KMS-11 (cell line): Measurements from ENCODE around the gene STN1.
A peak's percentile ranks its signal among the peaks of the same experiment; 100 is the strongest.

Experiments used
- H2AFZ ChIP-seq: fragments of 200-600 bp; sonication (generic); 2 replicates; pipeline ENCODE4 v1.6.1; 2016; ENCODE audit warnings: antibody characterized with exemption, mixed run types, low read depth
- H3K27ac ChIP-seq: fragments of 200-600 bp; sonication (generic); 2 replicates; pipeline ENCODE4 v1.6.1; 2016; ENCODE audit warnings: mild to moderate bottlenecking, mixed run types
- H3K27me3 ChIP-seq: fragments of 200-600 bp; sonication (generic); 2 replicates; pipeline ENCODE4 v1.6.1; 2017; ENCODE audit warnings: mild to moderate bottlenecking, low read depth, mixed run types, moderate library complexity; ENCODE audit not compliant: insufficient read depth
- H3K36me3 ChIP-seq: fragments of 200-600 bp; sonication (generic); 2 replicates; pipeline ENCODE4 v1.6.1; 2017; ENCODE audit warnings: mild to moderate bottlenecking, mixed run types; ENCODE audit not compliant: insufficient read depth
- H3K4me1 ChIP-seq: fragments of 200-600 bp; sonication (generic); 2 replicates; pipeline ENCODE4 v1.6.1; 2016; ENCODE audit warnings: mild to moderate bottlenecking, low read depth, mixed run types; ENCODE audit not compliant: poor library complexity, severe bottlenecking
- H3K4me2 ChIP-seq: fragments of 200-600 bp; sonication (generic); 2 replicates; pipeline ENCODE4 v1.7.0; 2016; ENCODE audit warnings: mild to moderate bottlenecking, mixed run types
- H3K4me3 ChIP-seq: fragments of 200-600 bp; sonication (generic); IDR thresholded peaks from 2 replicates; pipeline ENCODE4 v1.6.1; 2017; ENCODE audit warnings: low read depth, low read length, mixed read lengths; ENCODE audit not compliant: insufficient read depth
- H3K79me2 ChIP-seq: fragments of 200-600 bp; sonication (generic); 2 replicates; pipeline ENCODE4 v1.6.1; 2016; ENCODE audit warnings: low read depth, mixed run types; ENCODE audit not compliant: insufficient read depth
- H3K9ac ChIP-seq: fragments of 200-600 bp; sonication (generic); 2 replicates; pipeline ENCODE4 v1.6.1; 2016; ENCODE audit warnings: mild to moderate bottlenecking, mixed run types
- H4K20me1 ChIP-seq: fragments of 200-600 bp; sonication (generic); 2 replicates; pipeline ENCODE4 v1.6.1; 2016; ENCODE audit warnings: mild to moderate bottlenecking, mixed run types; ENCODE audit not compliant: insufficient read depth
- TF ChIP-seq, protein P1 (sequence below): fragments of 200-600 bp; sonication (generic); conservative IDR thresholded peaks from 2 replicates; pipeline ENCODE4 v1.6.1; 2017; ENCODE audit warnings: low read depth, mild to moderate bottlenecking, antibody characterized with exemption, low read length, moderate library complexity, mixed read lengths

STN1 gene

DNA sequence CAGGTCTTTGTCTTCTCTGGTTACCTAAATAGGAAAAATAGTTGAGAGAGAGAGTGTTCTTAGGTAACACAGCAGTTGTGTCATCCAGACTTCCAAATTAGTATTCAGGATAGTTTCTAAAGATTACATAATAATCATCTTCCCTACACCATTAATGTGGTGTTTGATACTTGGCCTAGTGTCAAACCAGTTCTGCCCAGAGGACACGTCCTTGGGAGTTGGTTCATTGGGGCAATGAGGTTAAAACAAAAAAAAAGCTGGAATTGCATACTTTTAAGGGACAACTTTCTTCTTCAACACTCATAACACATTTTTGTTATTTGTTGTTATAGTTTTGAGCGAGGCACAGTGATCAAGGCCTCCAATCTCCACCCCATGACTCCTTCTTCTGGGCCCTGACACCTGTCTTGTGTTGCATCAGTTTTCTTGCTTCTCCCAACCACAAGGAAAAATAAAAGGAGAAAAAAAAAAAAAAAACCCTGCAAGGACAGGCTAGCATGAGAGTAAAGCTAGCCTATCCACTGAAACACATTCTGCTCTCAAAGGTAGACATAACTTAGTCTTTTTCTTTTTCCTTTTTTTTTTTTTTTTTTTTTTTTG is 28.8 kb downstream of the STN1 start:
- Histone ChIP-seq H3K27me3 (no peaks in the 10 kb centered on the region), H3K36me3 (no peaks in the 10 kb centered on the region), H3K27ac (no peak overlapping the region), H3K79me2 (no peaks in the 10 kb centered on the region), H2AFZ (no peak overlapping the region), H4K20me1 (no peaks in the 10 kb centered on the region), H3K4me1 (peaks cover 10% of the 10 kb centered on the region), H3K9ac (no peak overlapping the region), H3K4me3 (no peak overlapping the region), H3K4me2 (no peak overlapping the region)
- TF ChIP-seq, protein P1, sequence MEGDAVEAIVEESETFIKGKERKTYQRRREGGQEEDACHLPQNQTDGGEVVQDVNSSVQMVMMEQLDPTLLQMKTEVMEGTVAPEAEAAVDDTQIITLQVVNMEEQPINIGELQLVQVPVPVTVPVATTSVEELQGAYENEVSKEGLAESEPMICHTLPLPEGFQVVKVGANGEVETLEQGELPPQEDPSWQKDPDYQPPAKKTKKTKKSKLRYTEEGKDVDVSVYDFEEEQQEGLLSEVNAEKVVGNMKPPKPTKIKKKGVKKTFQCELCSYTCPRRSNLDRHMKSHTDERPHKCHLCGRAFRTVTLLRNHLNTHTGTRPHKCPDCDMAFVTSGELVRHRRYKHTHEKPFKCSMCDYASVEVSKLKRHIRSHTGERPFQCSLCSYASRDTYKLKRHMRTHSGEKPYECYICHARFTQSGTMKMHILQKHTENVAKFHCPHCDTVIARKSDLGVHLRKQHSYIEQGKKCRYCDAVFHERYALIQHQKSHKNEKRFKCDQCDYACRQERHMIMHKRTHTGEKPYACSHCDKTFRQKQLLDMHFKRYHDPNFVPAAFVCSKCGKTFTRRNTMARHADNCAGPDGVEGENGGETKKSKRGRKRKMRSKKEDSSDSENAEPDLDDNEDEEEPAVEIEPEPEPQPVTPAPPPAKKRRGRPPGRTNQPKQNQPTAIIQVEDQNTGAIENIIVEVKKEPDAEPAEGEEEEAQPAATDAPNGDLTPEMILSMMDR = no peak

DNA sequence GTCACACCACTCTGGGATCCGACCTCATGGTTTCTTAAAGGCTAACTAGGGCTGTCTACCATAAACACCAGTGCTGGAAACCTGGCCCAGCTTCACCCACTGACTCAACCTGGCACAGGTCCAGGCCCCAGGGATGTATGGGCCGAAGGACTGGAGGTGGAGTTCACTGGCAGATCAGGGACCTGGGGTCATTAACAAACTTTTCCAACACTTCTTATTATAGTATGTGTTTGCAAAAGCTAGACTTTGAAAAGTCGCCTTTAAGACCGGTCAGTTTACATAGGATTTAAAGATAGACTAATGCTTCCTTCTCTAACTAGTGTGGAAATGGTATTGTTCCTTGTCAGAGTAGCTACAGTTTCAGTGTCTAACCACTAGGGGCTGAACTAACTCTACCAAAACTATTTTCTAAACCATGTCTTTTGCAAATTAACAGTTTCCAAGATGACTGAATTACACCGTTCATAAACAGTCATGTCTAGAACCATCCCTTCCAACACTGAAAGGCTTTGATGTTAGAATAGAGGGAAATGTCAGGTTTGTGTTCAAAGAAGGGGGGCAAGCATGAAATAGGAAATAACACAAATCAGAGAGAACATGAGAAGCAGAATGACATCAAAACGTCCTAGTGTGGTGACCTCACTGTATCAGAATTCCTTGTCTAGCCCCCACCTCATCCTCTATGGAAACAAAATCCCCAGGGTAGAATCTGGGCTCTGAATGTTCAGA is 29.7 kb downstream of the STN1 start:
- no peak overlapping the region for H3K4me3 ChIP-seq
- no peak overlapping the region for H3K9ac ChIP-seq
- no peaks in the 10 kb centered on the region for H3K27me3 ChIP-seq
- H3K79me2 ChIP-seq = no peaks in the 10 kb centered on the region
- no peaks in the 10 kb centered on the region for H3K36me3 ChIP-seq
- TF ChIP-seq, protein P1 = peak; percentile 89
- no peak overlapping the region for H3K27ac ChIP-seq
- no peak overlapping the region for H2AFZ ChIP-seq
- H3K4me1 ChIP-seq = peaks cover 4% of the 10 kb centered on the region
- no peaks in the 10 kb centered on the region for H4K20me1 ChIP-seq
- no peak overlapping the region for H3K4me2 ChIP-seq

DNA sequence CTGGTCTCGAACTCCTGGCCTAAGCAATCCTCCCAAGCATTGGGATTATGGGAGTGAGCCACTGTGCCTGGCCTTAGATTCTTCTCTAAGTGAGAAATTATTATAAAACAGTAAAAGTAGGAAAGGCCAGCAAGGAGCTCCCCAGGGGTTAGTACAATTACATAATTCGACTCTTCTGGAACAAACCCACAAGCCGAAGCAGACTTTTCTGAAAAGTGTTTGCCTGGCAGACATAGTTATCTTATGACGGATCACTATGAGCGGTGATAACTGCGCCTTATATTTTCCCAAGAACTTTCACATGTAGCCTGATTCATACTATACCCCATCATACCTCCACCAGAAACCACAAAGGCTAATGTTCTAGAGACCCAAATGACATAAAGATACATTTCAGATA is 32.4 kb downstream of the STN1 start:
- Histone ChIP-seq H3K27ac (no peak overlapping the region), H2AFZ (no peak overlapping the region), H3K4me2 (no peak overlapping the region), H4K20me1 (no peaks in the 10 kb centered on the region), H3K36me3 (no peaks in the 10 kb centered on the region), H3K4me1 (no peaks in the 10 kb centered on the region), H3K9ac (no peak overlapping the region), H3K79me2 (no peaks in the 10 kb centered on the region), H3K27me3 (no peaks in the 10 kb centered on the region), H3K4me3 (no peak overlapping the region)
- TF ChIP-seq, protein P1 = no peak

DNA sequence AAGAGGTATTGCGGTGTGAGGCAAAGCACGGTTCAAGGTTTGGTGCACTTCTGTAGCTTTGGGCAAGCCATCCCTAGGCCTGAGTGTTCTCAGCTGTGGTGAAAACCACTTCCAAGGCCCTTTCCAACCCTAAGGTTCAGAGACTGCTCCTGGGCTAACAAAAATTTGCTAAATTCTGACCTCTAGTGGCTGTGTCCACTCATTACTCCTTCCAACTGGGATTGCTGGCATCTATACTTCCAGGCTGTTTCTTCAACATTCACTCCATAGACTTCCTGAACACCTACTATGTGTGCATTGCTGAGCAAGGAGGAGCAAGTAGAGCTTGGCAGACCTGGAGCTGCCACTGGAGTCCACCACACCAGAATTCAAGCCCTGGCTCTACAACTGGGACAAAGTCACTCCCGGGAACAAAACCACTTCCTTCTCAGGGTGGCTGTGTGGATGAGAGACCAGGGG is 33.3 kb downstream of the STN1 start:
- TF ChIP-seq, protein P1 = peak; percentile 91
- no peaks in the 10 kb centered on the region for H3K79me2 ChIP-seq
- H3K9ac ChIP-seq = no peak overlapping the region
- H3K36me3 ChIP-seq = no peaks in the 10 kb centered on the region
- H3K27me3 ChIP-seq = no peaks in the 10 kb centered on the region
- H3K4me3 ChIP-seq = no peak overlapping the region
- no peaks in the 10 kb centered on the region for H4K20me1 ChIP-seq
- H3K4me1 ChIP-seq = no peaks in the 10 kb centered on the region
- H2AFZ ChIP-seq = no peak overlapping the region
- no peak overlapping the region for H3K27ac ChIP-seq
- H3K4me2 ChIP-seq = no peak overlapping the region
